Activated CD8-positive, alpha-beta memory T cell treated with anti-CD3 and anti-CD28 coated beads, Interleukin-2, amount 50 U/mL, for 1 hour (primary cell): ENCODE results near the gene SOX5.

Experiments
- DNase-seq: peaks from one replicate; pipeline ENCODE4 v3.0.0-alpha.2; 2020; ENCODE audit errors: extremely low read depth

Gene SOX5

DNA sequence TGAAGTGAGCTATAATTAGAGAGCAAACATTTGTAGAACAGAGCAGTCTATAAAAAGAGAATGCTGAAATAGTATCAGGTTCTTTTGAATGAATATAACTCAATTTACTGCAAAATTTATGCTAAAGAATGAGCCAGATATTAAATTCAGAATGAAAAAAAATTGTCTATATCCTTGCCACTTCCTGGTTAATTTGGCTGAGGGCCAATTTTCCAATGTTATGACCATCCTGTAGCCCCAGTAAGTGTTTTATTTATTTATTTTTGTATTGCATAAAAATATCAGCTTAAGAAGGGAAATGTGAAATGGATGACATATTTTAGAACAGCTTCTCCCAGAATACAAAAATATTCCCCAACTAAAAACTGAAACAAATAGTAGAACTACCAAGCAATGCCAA lies 263.4 kb downstream of the SOX5 start:
- DNase-seq = no peak

DNA sequence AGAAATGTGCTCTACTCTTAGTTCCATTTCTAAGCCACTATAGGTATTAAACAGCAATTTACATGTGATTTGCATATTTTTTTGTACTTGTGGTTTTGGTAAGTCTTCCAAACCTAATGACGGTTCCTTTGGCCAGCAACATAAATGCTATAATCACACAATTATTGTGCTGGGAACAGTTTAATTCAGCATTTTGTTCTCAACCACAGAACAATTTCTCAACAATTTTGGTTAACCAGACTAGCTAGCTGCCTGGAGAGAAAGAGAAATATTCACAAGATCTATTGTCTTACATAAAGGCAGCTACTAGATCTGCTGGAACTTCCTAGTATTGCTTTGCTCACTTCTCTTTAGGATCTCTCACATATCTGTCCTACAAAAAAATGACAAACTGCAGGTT lies 265.3 kb downstream of the SOX5 start:
- DNase-seq = no peak

DNA sequence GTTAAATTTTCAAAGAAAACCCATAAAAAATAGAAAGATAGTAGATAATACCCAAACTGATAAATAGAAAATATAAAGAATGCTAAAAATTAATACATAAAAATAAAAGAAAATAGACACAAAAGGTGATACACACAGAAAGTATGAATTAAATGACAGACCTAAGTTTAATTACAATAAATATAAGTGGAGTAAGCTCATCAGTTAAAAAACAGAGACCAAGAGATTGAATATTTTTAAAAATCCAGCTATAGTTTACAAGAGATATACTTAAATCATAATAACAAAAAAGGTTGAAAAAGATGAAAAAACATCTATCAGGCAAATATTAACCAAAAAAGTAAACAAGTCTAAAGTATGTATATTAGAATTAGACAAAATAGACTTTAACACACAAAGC lies 268.2 kb downstream of the SOX5 start:
- DNase-seq = no peak

DNA sequence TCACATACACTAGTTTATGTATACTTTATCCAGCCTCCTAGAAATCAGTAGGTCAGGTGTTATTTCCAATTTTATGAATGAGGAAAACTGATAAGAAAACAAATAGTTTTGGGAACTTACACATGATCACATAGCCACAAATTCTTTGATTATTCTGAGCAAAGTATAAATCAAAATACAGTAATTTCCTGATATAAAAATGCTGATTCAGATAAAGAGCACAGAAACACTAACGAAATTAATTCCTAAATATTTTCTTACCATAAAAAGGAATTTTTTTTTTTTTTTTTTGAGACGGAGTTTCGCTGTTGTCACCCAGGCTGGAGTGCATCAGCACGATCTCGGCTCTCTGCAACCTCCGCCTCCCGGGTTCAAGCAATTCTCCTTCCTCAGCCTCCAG lies 275.4 kb downstream of the SOX5 start:
- no peak for DNase-seq

DNA sequence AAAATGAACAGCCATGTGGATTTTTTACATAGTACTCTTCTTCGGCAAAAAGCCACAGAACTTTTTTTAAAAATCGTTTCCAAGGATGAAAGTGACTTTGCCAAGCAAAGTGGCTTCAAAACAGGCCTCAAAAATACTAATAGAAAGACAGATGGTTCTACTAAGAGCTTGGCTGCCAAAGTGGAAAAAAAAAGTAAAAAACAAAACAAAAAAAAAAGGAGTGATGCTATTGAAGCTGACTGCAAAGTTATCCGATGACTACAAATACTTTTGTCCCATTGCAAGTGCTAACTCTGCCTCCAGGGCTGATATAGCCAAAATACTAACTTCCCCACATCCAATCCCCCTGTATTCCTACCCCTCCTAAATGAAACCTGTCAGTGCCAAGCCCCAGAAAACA lies 277.6 kb downstream of the SOX5 start:
- DNase-seq = no peak

DNA sequence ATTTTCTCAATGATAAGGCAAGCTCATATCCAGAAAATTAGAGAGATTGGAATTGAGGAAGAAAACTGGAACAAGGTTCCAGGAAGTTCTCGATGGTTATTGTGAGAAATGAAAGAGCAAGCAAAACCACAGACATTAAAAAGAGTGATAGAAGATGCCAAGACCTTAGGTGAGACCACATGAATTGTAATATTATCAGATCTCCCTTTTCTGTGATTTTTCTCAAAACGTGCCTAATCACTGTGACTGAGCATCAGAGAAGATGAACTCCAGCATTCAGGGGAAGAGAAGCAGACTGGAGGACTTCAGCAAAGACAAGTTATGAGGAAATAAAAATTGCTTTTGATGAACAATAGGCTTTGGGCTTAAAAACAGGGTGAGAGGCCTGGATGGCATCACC lies 278.8 kb downstream of the SOX5 start:
- DNase-seq = no peak

DNA sequence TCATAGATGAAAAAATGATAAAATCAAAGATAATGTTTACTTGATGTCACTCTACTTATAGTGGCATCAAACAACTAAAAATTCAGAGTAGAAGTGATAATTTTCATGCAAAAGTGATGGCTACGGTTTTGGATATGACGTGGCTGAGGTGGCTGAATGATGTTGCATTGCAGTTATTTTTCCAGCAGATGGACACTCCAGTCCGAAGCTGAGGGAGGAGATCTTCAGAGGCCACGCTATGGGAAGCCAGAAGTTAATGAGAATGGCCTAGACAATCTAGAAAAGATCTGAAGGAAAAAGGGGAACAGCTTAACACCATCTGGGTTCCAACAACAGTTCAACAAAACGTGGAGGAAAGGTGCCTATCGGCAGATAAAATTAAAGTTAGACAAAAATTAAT lies 279.8 kb downstream of the SOX5 start:
- no peak for DNase-seq

DNA sequence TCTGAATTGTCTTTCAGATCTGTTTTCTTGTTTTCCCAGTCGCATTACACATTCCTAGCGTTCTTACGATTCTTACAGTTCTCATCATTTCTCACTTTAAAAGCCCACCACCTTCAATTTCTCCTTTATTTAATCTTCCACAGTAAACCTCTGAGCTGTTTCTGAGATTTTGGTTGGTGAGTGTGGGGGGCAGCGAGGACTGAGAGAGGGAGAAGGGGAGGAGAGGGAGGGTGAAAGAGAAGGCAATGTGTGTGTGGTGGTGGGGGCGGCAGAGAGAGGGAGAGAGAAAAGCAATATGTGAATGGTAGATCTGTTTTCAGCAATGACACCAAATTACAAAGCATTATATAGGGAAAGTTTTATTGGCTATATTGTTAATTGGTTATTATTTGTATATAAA lies 282.6 kb downstream of the SOX5 start:
- no peak for DNase-seq

DNA sequence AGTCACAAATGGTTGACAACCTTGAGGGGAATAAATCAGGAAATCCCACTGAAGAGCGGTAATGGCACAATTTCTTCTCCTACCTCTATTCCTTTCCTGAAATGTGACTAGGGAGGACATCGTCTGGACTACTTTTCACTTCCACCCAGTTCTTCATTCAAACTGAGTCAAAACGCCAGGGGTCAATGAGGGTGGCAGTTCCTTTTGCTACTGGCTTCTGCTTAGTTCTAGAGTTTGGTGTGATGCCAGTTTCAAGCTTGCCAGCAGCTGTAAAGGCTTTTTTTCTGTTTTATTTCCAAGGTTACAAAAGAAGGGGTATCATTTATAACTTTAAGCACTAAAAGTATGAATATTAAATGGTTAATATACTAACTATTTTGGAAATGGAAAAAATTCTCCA lies 286.5 kb downstream of the SOX5 start:
- no peak for DNase-seq

DNA sequence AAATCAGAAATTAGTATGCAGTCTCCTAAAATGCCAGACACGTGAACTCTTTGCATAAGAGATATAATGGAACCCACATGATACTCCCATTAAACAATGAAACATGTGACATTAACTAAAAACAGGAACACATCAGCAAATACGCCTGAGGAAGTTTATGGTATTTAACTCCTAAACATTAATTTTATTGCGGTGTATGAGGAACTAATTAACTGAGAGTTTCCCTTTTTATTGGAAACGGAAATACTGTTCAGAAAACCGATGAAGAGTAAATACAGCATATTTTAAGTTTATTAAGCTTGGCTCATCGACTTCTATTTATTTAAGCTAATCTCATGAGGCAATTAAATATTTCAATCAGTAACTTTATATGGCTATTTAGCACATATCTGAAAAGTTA lies 290.3 kb downstream of the SOX5 start:
- DNase-seq = no peak

DNA sequence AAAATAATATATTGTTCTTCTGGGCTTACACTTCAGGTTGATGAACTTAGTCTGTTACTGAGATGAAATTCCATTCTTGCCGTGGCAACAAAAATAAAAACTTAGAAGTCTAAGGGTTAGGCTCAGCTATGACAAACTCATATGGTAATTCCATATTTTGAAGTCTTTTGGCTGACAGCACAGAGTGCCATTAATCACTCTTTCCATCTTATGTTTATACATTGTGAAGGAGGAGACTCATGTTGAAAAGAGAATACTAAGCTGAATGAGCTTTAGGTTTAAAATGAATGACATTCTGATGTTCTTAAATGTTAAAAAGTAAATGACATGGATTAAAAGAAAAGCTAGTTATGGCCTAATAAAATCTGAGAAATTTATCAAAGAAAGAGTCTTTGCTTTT lies 291.9 kb downstream of the SOX5 start:
- no peak for DNase-seq

DNA sequence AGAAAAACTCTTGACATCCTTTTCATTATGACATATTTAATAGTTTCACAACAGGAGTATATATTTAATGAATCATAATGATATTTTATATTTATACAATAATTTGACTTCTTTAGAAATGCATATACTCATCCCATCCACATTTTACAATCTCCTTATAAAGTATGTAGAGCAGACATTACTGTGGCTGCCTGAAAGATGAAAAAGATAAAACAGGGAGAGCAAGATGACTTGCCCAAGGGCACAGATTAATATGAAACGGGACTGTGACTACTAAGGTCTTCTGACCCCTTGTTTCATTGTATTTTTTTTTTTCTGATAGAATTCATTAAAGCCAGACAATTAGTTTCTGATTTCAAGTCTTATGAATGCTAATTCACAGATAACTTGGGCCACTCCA lies 293.6 kb downstream of the SOX5 start:
- DNase-seq = no peak

DNA sequence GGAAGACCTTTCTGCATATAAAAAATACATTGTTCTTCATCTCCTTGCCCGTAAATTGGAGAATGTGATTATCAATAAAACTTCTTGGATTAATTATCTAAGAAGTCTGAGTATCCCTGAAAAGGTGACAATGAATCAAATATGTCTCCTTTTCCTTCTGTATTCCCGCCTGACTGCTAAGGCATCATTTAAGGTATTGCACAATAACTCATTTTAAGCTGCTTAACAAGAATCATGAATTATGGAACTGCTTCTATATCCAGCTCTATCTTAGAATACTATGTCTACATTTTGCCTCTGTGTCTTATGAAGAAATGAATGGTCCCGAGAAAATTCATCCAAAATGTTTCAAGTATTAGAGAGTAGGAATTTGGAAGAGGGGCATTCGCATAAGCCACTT lies 294.4 kb downstream of the SOX5 start:
- no peak for DNase-seq

DNA sequence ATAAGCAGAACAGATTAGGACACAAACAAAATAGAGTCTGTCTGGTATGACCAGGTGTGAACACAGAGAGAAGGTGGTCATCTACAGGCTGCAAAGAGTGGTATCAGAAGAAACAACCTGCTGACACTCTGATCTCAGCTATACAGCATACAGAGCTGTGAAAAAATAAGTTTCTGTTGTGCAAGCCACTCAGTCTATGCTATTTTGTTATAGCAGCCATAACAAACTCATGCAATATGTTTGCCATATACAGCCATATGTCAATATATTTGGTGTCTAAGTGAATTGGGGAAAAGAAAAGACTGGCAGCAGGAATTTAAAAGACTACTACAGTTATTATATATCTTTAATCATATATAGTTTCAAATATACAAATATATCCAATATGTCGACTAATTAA lies 300.9 kb downstream of the SOX5 start:
- no peak for DNase-seq

DNA sequence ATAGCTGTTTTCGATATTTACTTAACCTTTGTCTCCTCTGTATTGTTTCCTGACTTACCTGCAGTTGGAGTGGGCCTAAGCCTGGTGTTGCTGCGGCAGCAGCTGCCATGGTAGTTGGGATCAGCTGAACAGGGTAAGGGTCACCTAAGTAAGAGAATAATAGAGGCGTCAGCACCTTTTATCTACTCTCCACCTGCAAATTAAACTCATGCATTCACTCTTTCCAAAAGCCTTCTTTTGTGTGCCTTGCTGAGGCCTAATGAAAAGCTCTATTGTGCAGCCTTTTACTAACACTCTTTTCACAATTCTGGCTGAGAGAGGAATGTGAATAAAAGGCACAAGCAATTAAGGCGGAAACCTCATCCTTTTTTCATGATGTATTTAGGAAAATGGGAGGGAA lies 308.7 kb downstream of the SOX5 start:
- DNase-seq = no peak

DNA sequence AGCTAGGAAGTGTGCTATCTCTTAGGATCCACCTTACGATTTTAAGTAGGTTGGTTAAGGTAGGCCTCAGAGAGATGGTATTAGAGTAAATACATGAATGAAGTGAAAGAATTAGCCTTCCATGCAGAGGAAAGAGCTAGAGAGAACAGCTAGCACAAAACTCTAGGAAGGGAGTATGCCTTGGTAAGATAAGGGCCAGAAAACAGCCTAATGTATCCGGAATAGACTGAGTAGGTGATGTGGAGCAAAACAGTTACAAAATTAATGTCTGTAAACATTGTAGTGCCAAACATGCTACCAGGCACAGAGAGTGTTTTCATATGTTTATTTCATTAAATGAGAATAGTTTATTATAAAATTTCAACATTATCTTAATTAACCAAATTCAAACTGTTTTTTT lies 315.1 kb downstream of the SOX5 start:
- DNase-seq = no peak

DNA sequence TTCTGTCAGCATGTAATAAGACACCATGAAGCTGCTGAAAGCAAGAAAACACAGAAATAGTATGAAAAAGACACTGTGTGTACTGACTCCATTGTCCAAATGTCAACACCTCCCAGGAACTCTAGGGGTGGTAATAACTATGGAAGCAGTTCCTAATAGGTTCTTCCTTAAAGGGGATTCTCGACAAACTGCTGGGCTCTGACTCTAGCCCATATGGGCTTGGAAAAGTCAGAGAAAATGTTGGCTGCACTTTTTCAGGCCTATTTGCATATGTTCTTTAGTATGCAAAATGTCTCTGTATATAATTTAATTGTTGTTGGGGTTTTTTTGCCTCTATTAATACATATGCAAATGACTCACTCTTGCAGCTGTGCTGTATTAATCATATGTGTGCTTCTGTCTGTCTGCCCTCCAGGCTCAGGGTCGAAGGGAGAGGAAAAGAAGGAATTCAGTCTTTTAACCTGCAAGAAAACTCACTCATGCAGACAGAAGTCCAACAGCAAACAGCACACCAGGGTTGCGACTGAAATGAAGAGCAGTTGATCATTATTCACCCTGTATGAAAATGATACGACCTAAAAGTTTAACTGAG lies 317.6 kb downstream of the SOX5 start:
- DNase-seq = no peak

DNA sequence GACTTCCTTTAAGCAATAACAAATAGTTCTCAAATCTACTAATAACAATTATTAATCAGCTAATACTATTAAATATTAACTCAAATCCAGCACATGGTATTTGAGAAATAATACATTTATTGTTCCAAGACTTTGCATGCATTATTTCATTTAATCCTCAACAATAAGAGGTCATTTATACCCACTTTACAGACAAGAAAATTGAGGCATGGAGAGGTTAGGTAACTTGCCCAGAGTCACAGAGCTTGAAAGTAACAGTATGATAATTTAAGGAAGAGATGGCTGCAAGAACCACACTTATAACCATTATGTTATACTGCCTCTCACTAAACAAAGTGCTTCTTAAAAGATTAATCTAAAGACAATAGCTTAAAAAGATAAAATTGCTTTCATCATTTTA lies 318.9 kb downstream of the SOX5 start:
- no peak for DNase-seq

DNA sequence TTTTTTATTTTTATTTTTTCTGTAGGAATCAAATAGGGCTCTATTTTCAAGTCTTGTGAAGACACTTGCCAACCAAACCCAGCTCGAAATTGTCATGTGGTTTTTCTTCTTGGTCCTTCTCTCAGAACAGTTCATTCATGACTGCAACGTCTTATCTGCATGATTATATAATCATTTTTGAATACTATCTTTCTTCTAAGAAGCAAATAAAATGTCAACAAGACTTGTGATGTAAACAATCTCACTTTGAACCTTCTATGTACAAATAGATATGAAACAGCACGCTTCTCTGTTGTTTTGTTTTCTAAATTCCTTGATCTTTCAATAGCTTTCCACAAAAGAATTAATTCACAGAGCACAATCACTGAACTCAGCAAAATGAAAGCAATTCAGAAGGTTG lies 320.7 kb downstream of the SOX5 start:
- no peak for DNase-seq

DNA sequence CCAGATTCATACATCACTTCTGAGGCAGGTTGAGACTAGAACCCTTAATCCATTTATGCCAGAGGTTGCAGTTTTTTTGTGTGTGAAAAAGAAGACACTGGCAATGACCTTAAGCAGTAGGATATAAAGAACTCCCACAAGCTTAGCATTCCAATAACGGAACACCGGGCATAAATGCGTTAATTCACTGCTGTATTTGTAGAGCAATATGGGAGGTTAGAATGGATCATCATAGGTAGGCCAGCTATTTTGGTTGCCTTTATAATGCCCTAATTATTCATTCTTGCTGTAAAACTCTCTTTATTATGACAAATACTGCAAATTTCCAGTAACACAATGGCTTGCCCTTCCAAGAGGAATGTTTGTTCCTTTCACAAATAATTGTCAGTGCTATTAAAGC lies 322.7 kb downstream of the SOX5 start:
- DNase-seq = no peak

DNA sequence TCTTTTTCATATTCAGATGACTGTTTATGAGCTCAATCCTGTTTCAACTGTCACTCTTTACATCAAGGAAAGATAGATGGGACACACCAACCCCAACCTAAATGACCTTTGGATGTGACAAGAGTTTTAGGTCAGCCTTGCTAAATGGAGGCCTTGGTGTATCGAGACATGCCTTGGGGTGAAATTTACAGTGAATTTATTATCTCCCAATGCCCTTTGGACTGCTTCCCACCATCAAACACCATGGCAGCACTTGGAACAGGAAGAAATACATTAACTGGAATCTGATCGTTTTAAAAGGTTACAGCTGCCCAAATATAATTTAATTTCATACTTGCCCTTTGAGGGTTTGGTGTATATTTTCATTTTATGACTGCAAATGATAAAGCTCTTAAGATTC lies 327.6 kb downstream of the SOX5 start:
- DNase-seq = no peak

DNA sequence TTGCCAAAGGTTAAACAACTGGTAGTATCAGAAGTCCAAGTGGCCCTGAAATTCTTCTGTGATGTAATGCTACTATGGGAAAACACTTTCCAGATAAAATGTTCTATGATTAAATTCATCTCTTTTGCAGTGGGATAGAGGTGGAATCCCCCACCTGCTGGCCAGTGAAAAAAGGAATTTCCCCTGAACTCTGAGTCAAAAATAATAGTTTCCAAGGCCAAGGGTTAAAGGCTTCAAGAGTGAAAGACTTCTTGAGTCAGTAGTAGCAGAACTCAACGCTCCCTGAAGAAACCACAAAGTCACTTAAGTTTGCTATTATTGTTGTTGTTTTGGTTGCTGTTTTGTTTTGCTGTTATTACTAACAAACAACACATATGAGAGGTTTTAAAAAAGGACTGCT lies 330.8 kb downstream of the SOX5 start:
- DNase-seq = no peak

DNA sequence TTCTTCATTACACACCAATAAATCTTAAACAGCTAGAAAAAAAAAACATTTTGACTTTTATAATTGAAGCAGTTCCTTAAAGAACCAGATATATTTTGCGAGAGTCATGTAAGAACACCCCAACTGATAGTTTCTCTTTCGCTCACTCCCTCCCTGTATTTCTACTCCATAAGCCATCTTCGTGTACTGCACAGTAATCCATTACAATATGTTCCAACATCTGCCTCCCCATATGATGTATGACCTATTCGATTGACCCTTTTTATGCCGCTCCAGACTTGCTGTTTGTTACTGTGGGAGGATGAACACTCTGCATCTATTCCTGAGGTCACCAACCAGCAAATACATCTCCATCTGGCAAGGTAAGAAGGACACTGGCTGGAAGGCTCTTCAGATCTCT lies 331.7 kb downstream of the SOX5 start:
- no peak for DNase-seq

DNA sequence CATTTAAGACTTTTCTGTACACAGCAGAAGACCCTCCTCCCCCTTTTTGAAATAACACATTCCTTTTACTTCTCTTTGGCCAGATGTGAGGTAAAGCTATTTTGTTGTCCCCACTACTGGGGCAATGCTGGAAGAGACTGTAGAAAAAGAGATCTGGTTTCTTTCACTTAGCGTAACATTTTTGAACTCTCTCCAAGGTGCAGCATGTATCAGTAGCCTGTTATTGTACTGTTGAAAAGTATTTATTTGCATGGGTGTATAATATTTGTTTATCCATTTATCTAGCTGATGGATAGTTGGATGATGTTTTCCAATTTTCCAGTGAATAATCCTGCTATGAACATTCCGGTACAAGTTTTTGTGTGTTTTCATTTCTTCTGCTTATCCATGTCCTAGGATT lies 335.2 kb downstream of the SOX5 start:
- no peak for DNase-seq

DNA sequence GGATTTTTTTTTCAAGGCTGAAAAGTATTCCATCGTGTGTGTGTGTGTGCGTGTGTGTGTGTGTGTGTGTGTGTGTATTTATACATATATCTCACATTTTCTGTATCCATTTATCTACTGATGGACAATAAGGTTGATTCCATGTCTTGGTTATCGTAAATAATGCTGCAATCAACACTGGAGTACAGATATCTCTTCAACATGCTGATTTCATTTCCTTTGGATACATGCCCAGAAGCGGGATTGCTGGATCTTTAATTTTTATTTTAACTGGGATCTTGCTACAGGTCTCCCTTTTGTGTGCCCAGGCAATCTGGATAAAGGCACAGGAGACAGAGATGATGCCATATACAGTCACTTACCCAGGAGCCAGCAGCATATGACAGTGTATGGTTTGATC lies 338.1 kb downstream of the SOX5 start:
- DNase-seq = no peak
